Stimulated activated CD4-positive, alpha-beta T cell treated with anti-CD3 and anti-CD28 coated beads, Interleukin-15, amount 100 ng/mL, for 24 hours (primary cell): Measurements from ENCODE around the gene ENO4.

Experiments
- DNase-seq: peaks from one replicate; pipeline ENCODE4 v3.0.0-alpha.2; 2020

The ENO4 gene

GRCh38 chr10:116831790-116832189 lies 17.5 kb upstream of the ENO4 start:
- no peak for DNase-seq

- DNase-seq = no peak
These were observed 15.0 kb upstream of the ENO4 start for GRCh38 chr10:116833986-116834985.

- no peak for DNase-seq
These were observed 13.6 kb upstream of the ENO4 start for GRCh38 chr10:116835658-116836057.

- no peak for DNase-seq
These were observed 13.2 kb upstream of the ENO4 start for GRCh38 chr10:116836083-116836482.

- no peak for DNase-seq
These were observed 12.3 kb upstream of the ENO4 start for GRCh38 chr10:116836902-116837523.

- no peak for DNase-seq
These were observed 11.1 kb upstream of the ENO4 start for GRCh38 chr10:116838143-116838725.

GRCh38 chr10:116840389-116841075 lies 8.8 kb upstream of the ENO4 start:
- no peak for DNase-seq

GRCh38 chr10:116845823-116846222 lies 3.5 kb upstream of the ENO4 start:
- DNase-seq = no peak

GRCh38 chr10:116848032-116848943 lies 1.0 kb upstream of the ENO4 start:
- peak; percentile 37 for DNase-seq

- no peak for DNase-seq
These were observed 403 bp upstream of the ENO4 start for GRCh38 chr10:116848944-116849247.

GRCh38 chr10:116850058-116850611 lies 836 bp downstream of the ENO4 start:
- DNase-seq = no peak

GRCh38 chr10:116852246-116852645 lies 2.9 kb downstream of the ENO4 start:
- no peak for DNase-seq

GRCh38 chr10:116853287-116853686 lies 4.0 kb downstream of the ENO4 start:
- no peak for DNase-seq

GRCh38 chr10:116853701-116854100 lies 4.4 kb downstream of the ENO4 start:
- DNase-seq = no peak

- DNase-seq = no peak
These were observed 7.9 kb downstream of the ENO4 start for GRCh38 chr10:116857156-116857555.

- DNase-seq = no peak
These were observed 12.5 kb downstream of the ENO4 start for GRCh38 chr10:116861796-116862195.

GRCh38 chr10:116864436-116864835 lies 15.1 kb downstream of the ENO4 start:
- no peak for DNase-seq

GRCh38 chr10:116866066-116866465 lies 16.8 kb downstream of the ENO4 start:
- no peak for DNase-seq

GRCh38 chr10:116866987-116867595 lies 17.8 kb downstream of the ENO4 start:
- no peak for DNase-seq

- DNase-seq = no peak
These were observed 18.9 kb downstream of the ENO4 start for GRCh38 chr10:116868198-116868676.

GRCh38 chr10:116868722-116869121 lies 19.4 kb downstream of the ENO4 start:
- DNase-seq = no peak
